G401.6 (cell line): Measurements from ENCODE around the gene PIP4K2C.

Experiments used
- FAIRE-seq: peaks from 2 replicates; lab custom pipeline; 2012; peaks lifted over from hg19 to GRCh38; lab: Jason Lieb, UNC

PIP4K2C gene

GRCh38 chr12:57621497-57622292 lies 30.7 kb downstream of the PIP4K2C start:
- FAIRE-seq, result no peak

- FAIRE-seq, result no peak
Measured at GRCh38 chr12:57622293-57623245, 31.6 kb downstream of the PIP4K2C start.

GRCh38 chr12:57623385-57623784 lies 32.4 kb downstream of the PIP4K2C start:
- no peak for FAIRE-seq

GRCh38 chr12:57623811-57624390 lies 32.9 kb downstream of the PIP4K2C start:
- FAIRE-seq, result no peak

GRCh38 chr12:57624441-57625220 lies 33.6 kb downstream of the PIP4K2C start:
- FAIRE-seq, result no peak

GRCh38 chr12:57625261-57626032 lies 34.5 kb downstream of the PIP4K2C start:
- FAIRE-seq, result no peak

GRCh38 chr12:57626111-57626920 lies 35.3 kb downstream of the PIP4K2C start:
- no peak for FAIRE-seq

GRCh38 chr12:57626921-57627445 lies 36.0 kb downstream of the PIP4K2C start:
- no peak for FAIRE-seq

GRCh38 chr12:57627501-57628279 lies 36.7 kb downstream of the PIP4K2C start:
- FAIRE-seq, result no peak

- no peak for FAIRE-seq
Measured at GRCh38 chr12:57628280-57629191, 37.5 kb downstream of the PIP4K2C start.

GRCh38 chr12:57629897-57630471 lies 39.0 kb downstream of the PIP4K2C start:
- FAIRE-seq, result no peak

GRCh38 chr12:57630891-57631433 lies 40.0 kb downstream of the PIP4K2C start:
- FAIRE-seq, result no peak

GRCh38 chr12:57631566-57632072 lies 40.6 kb downstream of the PIP4K2C start:
- no peak for FAIRE-seq

GRCh38 chr12:57632073-57632957 lies 41.3 kb downstream of the PIP4K2C start:
- no peak for FAIRE-seq

- FAIRE-seq, result peak; percentile 50
Measured at GRCh38 chr12:57632958-57633840, 42.2 kb downstream of the PIP4K2C start, which contains the start of gene B4GALNT1. Gene B4GALNT1, minus strand, starts transcription at chr12:57633201. Its CDS starts 1,069 bp downstream, at chr12:57632132.
